Osteoblast (primary cell): Measurements from ENCODE around the gene PARD3. TPM values are rescaled to one million over a fixed set of nuclear protein-coding genes. Genes with fewer than 3 reads are reported as not detected.
A peak's percentile ranks its signal among the peaks of the same experiment; 100 is the strongest.

Source experiments
- DNase-seq: peaks from one replicate; pipeline ENCODE4 v3.0.0; 2011; ENCODE audit warnings: low spot score, mixed read lengths; ENCODE audit not compliant: insufficient read length; ENCODE audit errors: missing footprints
- H2AFZ ChIP-seq: 2 replicates; pipeline ENCODE4 v1.6.0; 2011; ENCODE audit warnings: mild to moderate bottlenecking, low read length
- H3K27ac ChIP-seq: 2 replicates; pipeline ENCODE4 v1.5.1; 2011; ENCODE audit warnings: mild to moderate bottlenecking, low read depth, low read length, moderate library complexity
- H3K27me3 ChIP-seq: 2 replicates; pipeline ENCODE4 v1.6.0; 2012; ENCODE audit warnings: mild to moderate bottlenecking, control low read depth, inconsistent platforms, low read length, moderate library complexity; ENCODE audit not compliant: insufficient read depth
- H3K36me3 ChIP-seq: 2 replicates; pipeline ENCODE4 v1.5.1; 2011; ENCODE audit warnings: mild to moderate bottlenecking, low read length, control low read depth, moderate library complexity; ENCODE audit not compliant: insufficient read depth
- H3K4me1 ChIP-seq: 2 replicates; pipeline ENCODE4 v1.5.1; 2011; ENCODE audit warnings: mild to moderate bottlenecking, low read length, control low read depth, moderate library complexity; ENCODE audit not compliant: insufficient read depth
- H3K4me2 ChIP-seq: 2 replicates; pipeline ENCODE4 v1.6.0; 2011; ENCODE audit warnings: mild to moderate bottlenecking, low read length; ENCODE audit not compliant: insufficient read depth
- H3K4me3 ChIP-seq: fragments of 200-600 bp; sonication (generic); 3 replicates; pipeline ENCODE4 v1.5.1; 2012; ENCODE audit warnings: mild to moderate bottlenecking, low read length, inconsistent platforms; ENCODE audit not compliant: insufficient read depth
- H3K79me2 ChIP-seq: 2 replicates; pipeline ENCODE4 v1.6.0; 2012; ENCODE audit warnings: mild to moderate bottlenecking, low read length, control low read depth, inconsistent platforms; ENCODE audit not compliant: insufficient read depth
- H3K9me3 ChIP-seq: 2 replicates; pipeline ENCODE4 v1.5.1; 2011; ENCODE audit warnings: low read depth, low read length, control low read depth
- H4K20me1 ChIP-seq: 2 replicates; pipeline ENCODE4 v1.6.0; 2012; ENCODE audit warnings: mild to moderate bottlenecking, low read length, control low read depth; ENCODE audit not compliant: insufficient read depth
- total RNA-seq: library from RNA; depleted of rRNA; stranded (reverse); fragments of >200 nt; gene quantifications from 2 replicates; pipeline ENCODE4 v1.2.3, GENCODE V29; 2012
- TF ChIP-seq, protein P1 (sequence below): IDR thresholded peaks from 2 replicates; pipeline ENCODE4 v1.5.1; 2011; ENCODE audit warnings: mild to moderate bottlenecking, low read depth, low read length, moderate library complexity; ENCODE audit errors: extremely low read depth

PARD3 gene
- total RNA-seq, 1 donor, result 71.7 TPM

DNA sequence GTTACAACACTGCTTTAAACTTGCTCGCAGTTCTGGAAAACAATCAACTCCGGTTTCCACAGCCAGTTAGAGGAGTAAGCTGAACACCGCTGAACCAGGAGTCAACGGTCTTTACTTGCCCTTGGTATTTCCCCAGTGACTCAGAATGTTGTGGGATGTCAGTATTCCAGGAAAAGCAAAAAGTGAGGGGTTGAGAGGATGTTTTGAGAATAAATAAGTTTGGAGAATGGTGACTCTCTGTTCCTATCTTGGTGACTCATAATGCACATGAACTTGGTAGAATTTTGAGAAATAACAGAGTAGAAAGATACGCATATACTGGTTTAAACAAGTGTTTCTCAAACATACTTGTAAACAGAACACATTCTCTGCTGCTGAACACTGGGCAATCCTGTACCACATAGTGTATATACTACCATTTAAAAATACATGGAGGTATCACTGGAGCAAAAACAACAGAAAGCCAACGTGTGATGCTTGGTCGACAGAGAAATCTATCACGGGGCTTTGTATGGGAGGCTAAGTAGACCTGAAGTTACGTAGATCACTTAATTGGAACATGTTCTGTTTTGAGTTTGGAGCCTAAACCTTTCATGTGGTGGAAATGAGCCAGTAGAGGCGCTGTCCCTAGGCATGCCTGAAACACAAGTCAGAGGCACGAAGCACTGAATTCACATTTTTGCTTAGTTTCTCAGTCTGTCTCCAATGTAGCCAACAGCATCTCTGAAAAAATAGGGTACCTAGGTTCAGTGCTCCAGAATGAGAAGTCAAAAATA lies 534.3 kb downstream of the PARD3 start:
- peak overlapping the region; percentile 74 for H3K27ac ChIP-seq

DNA sequence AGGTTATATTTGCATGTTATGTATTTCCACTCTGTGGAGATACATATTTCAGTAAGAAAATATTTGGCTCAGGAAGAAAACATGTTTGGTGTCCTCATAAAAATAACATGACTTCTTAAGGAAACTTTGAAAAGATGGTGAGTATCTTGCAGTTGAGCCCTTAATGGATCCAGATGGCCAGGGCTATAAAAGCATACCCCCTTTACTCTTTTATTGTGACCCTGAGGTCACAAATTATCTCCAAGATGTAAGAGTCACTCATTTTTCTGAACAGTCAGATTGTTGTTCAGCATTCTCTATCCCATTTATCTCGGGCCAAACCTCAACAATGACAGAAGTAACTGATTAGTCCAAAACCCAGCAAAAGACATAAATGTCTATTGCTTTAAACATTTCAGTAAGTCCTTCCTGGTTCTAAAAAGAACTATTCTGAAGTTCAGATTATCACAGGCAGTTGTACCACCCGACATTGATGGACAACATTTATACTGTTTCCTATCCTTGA lies 539.4 kb downstream of the PARD3 start:
- no peak overlapping the region for H3K4me2 ChIP-seq
- no peak overlapping the region for H2AFZ ChIP-seq
- H3K9me3 ChIP-seq, result no peaks in the 10 kb centered on the region
- peaks cover 14% of the 10 kb centered on the region for H3K4me1 ChIP-seq
- H3K4me3 ChIP-seq, result no peak overlapping the region
- no peaks in the 10 kb centered on the region for H3K36me3 ChIP-seq
- TF ChIP-seq, protein P1, sequence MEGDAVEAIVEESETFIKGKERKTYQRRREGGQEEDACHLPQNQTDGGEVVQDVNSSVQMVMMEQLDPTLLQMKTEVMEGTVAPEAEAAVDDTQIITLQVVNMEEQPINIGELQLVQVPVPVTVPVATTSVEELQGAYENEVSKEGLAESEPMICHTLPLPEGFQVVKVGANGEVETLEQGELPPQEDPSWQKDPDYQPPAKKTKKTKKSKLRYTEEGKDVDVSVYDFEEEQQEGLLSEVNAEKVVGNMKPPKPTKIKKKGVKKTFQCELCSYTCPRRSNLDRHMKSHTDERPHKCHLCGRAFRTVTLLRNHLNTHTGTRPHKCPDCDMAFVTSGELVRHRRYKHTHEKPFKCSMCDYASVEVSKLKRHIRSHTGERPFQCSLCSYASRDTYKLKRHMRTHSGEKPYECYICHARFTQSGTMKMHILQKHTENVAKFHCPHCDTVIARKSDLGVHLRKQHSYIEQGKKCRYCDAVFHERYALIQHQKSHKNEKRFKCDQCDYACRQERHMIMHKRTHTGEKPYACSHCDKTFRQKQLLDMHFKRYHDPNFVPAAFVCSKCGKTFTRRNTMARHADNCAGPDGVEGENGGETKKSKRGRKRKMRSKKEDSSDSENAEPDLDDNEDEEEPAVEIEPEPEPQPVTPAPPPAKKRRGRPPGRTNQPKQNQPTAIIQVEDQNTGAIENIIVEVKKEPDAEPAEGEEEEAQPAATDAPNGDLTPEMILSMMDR, result no peak
- no peaks in the 10 kb centered on the region for H4K20me1 ChIP-seq
- no peak for DNase-seq
- no peaks in the 10 kb centered on the region for H3K79me2 ChIP-seq
- no peaks in the 10 kb centered on the region for H3K27me3 ChIP-seq
- no peak overlapping the region for H3K27ac ChIP-seq

More for the DNA sequence above, 534.3 kb downstream of the PARD3 start:
- H3K79me2 ChIP-seq, result no peaks in the 10 kb centered on the region
- H2AFZ ChIP-seq, result no peak overlapping the region
- no peaks in the 10 kb centered on the region for H3K27me3 ChIP-seq
- DNase-seq, result peak; percentile 68
- H3K4me2 ChIP-seq, result peak overlapping the region; percentile 62
- H3K4me3 ChIP-seq, result peak overlapping the region; percentile 20
- TF ChIP-seq, protein P1, result peak; percentile 59
- no peaks in the 10 kb centered on the region for H4K20me1 ChIP-seq
- H3K4me1 ChIP-seq, result peaks cover 21% of the 10 kb centered on the region
- H3K9me3 ChIP-seq, result no peaks in the 10 kb centered on the region
- H3K36me3 ChIP-seq, result no peaks in the 10 kb centered on the region

DNA sequence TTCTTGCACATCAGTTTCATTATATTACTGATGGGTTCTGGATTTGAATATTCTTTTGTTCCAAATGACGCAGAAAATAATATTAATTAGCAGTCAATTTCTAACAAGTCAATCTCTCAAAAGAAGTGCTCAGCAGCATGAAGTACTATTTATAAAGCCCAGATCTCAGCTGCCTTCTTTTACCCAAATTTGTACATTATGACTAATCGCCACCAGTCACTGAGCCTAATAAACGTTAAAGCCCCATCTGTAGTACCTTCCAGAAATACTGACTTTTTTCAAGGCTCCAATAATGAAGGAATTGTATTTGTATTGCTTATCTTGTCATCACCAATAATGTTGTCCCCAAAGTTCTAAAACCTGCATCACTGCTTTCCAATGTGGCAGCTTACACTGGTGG lies 540.2 kb downstream of the PARD3 start:
- peaks cover 10% of the 10 kb centered on the region for H3K4me1 ChIP-seq
- no peak overlapping the region for H3K27ac ChIP-seq
- no peak overlapping the region for H3K4me3 ChIP-seq
- H3K27me3 ChIP-seq, result no peaks in the 10 kb centered on the region
- no peaks in the 10 kb centered on the region for H4K20me1 ChIP-seq
- TF ChIP-seq, protein P1, result no peak
- H2AFZ ChIP-seq, result no peak overlapping the region
- no peaks in the 10 kb centered on the region for H3K36me3 ChIP-seq
- H3K79me2 ChIP-seq, result no peaks in the 10 kb centered on the region
- H3K9me3 ChIP-seq, result no peaks in the 10 kb centered on the region
- DNase-seq, result no peak
- H3K4me2 ChIP-seq, result no peak overlapping the region

DNA sequence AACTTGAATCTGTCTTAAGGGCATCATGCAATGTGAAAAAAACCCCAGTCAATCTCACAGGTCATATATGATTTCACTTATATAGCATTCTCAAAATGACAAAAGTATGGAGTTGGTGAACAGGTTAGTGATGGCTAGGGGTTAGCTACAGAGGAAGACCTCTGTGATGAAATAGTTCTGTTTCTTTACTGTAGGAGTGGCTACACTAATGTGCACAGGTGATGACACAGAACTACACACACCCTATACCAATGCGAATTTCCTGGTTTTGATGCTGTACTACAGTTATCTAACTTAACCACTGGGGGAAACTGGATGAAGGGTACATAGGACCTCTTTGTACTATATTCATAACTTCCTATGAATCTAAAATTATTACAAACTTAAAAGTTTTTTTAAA lies 541.8 kb downstream of the PARD3 start:
- Histone ChIP-seq H3K4me1 (peaks cover 4% of the 10 kb centered on the region), H4K20me1 (no peaks in the 10 kb centered on the region), H3K27ac (no peak overlapping the region), H3K9me3 (no peaks in the 10 kb centered on the region), H3K36me3 (no peaks in the 10 kb centered on the region), H3K4me3 (no peak overlapping the region), H3K79me2 (no peaks in the 10 kb centered on the region), H3K4me2 (no peak overlapping the region), H2AFZ (no peak overlapping the region), H3K27me3 (no peaks in the 10 kb centered on the region)
- no peak for DNase-seq
- TF ChIP-seq, protein P1, result no peak
